C4-2B (cell line): ENCODE results near the gene TMED4.

Experiments
- CTCF ChIP-seq: fragments of 450-650 bp; conservative IDR thresholded peaks from 2 replicates; pipeline ENCODE4 v1.5.1; 2017; ENCODE audit warnings: mild to moderate bottlenecking
- ZFX ChIP-seq: fragments of 450-650 bp; IDR thresholded peaks from 2 replicates; pipeline ENCODE4 v1.6.1; 2017

- TF ChIP-seq CTCF (no peak), ZFX (no peak)
Measured at GRCh38 chr7:44604941-44605340, 22.9 kb upstream of the TMED4 start.
